HG03064 (cell line): ENCODE data around the gene CBR4.
A peak's percentile ranks its signal among the peaks of the same experiment; 100 is the strongest.

Experiments
- ATAC-seq: cut with Tn5 transposase; IDR thresholded peaks from one replicate; pipeline ENCODE4 v1.9.1; 2021; ENCODE audit warnings: low read depth; ENCODE audit not compliant: unreplicated experiment

Gene CBR4

DNA sequence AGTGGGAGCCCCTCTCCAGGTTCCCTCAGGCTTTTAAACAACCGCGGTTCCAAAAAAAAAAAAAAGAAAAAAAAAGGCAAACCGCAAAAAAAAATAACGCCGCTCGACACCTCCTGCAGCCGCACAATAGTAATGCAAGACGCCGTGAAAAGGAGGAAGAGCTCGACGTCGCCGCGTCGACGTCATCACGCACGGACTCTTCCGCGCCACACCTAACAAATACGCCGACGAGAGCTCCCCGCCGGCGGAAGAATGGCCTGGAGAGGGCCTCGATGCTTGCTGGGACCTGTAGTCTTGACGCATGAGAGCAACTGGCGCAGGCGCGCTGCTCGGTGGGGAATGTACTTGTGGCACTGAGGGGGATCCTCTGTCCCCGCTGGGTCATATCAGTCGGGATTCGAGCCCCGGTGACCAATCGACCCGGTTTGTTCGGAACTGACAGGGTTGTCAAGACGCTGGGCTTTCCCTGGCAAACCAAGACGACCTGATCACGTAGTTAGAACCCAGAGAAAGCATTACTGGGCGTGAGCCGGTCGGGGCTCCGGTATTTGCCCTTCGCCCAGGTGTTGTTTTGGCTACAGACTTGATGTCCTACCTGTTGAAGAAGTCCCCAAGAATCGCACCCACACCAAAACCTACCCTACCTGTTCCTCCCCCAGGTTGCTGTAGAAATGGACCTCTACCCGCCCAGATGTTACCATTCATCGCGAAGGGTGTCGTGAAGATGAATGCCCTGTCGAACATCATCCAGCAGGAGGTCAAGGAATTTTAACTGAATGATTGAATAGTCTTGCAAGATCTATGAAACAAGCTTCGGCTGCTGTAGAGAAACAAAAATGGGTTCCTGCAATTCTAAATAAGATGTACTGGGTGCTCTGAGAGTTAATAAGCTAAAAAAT lies at the start of gene CBR4:
TSS of gene CBR4 (minus strand) at position 131 of the 899 bp plus-strand sequence. CDS start 166 bp downstream, outside the sequence.
- ATAC-seq: peak; percentile 97

GRCh38 chr4:169059306-169060211 lies 49.5 kb upstream of the CBR4 start:
- ATAC-seq: no peak

GRCh38 chr4:169058312-169058711 lies 48.3 kb upstream of the CBR4 start:
- ATAC-seq: no peak

DNA sequence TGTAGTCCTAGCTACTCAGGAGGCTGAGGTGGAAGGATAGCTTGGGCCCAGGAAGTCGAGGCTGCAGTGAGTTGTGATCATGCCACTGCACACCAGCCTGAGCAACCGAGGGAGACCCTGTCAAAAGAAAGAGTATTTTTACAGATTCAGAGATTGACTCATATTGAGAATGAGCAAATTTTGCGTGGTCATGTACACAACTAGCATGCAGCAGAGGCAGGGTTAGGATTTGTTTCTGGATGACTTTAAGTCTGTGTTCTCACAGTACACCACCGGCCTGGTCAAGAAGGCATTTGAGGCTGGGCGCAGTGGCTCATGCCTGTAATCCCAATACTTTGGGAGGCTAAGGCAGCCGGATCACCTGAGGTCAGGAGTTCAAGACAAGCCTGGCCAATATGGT lies 44.8 kb upstream of the CBR4 start:
- ATAC-seq: no peak

DNA sequence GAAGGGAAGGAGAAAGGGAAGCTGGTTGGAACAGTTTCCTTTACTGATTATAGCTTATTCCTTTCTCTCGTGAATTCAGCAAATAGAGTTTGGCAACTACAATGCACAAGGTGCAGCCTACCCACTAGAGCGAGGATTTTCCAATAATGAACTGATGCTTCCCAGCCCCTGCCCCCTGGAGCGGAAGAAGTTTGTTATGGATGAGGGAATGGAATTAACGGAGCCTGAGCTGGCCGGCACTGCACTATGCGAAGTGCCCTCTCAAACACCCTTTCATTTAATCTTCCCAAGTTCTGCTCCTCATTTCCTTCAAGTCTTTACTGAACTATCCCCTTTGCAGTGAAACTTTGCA lies 42.5 kb upstream of the CBR4 start:
- ATAC-seq: no peak

- no peak for ATAC-seq
These were observed 41.9 kb upstream of the CBR4 start for GRCh38 chr4:169051761-169052593.

DNA sequence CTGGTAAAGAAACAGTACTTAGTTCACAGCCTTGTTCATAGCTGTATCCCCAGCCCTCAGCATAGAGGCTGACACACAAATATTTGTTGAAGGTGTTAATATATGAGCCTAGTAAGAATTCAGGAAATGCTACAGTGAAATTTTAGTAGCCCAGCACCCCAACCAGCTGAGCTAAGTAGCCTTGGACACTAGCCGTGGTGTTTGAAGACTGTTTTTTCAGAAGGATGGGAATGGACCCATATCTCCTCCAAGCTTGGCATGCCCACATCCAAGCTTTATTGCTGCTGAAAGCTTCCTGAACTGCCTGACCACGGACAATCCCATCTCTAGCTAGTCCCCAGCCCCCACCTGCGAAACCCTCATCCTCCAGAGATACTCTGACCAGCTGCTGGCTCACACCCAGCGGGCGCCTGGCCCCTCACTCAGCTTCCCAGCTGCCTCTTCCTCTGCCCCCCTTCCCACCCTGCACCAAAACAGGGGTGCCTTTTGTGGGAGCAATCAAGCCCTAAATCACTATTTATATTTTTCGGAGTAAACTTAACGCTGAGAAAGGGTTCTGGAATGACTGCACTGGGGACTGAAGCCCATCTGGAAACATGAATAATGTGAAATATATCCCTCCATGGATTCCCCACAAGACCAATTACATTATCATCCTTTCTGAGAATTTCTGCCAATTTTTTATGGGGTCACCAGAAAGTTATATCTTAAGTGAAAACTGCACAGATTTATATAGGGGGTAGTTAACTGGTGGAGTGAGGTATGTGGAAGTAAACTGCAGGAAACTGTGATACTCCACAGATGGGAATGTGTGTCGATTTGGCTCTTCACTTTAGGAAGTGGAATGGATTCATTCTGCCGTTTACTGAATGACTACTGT lies 41.1 kb upstream of the CBR4 start:
- no peak for ATAC-seq

DNA sequence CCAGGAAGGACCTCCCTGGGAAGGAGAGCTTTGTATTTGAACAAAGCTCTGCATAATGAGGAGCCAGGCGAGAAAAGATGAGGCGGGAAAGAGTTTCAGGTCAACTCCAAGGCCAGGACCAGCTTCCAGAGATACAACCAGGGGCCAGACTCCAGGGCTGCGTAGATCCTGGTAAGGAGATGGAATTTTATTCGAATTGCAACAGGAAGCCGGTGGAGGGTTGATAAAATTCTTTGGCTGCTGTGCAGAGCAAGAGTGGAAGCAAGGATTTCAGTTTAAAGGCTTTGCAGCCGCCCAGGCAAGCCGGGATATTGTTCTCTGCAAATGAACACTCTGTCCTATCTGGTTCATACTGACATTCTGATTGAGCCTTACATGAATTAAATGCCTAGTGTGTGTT lies 40.2 kb upstream of the CBR4 start:
- ATAC-seq: no peak

GRCh38 chr4:169048868-169049414 lies 38.9 kb upstream of the CBR4 start:
- no peak for ATAC-seq

DNA sequence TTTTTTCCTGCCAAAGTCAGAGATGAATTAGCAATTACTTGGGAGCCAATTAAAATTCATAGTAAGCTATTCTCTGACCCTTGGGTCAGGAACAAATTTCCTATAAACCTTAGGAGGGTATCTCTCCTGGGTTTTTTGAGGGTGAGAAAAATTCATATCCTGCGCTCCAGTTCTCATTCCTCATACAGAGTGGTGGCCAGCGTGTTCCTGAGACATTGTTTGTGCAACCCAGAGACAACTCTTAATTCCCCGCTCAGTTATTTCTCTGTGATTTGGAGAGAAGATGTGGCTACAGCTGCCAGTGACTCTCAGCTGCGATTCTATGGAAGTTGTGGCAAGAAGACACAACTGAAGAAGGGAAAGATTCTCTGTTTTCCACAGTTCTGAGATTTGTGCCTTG lies 37.9 kb upstream of the CBR4 start:
- no peak for ATAC-seq

DNA sequence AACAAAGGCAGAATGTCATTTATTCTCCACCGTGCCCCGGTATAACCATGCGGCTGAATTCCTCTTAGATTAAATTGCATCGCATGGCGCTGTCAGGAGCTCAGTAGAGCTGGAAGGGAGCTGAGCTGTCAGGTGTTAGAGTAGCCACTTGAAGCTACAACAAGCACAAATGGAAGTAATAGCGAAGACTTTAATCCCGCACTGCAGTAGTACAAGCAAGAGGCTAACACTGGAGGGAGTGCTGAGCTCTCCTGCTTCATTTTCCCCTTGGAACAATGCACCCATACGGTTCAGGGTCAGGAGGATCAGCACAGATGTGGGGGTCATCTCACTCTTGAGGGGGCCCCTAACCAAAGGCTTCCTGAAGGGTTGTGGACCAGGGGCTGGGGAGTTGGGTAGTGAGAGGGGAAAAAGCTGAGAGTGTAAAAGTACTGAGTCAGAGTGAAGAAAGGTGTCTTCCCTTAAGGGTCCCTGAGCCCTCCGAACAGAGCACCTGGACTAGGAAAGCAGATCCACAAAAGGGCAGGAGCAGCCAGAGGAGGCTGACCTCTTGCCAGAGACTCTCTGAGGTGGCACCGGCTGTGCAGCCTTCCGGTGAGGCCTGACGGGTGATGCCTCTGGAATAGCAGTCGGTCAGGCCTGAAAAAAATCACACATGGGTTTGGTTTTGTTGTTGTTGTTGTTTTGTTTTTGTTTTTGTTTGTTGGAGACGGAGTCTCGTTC lies 36.0 kb upstream of the CBR4 start:
- no peak for ATAC-seq

- ATAC-seq: no peak
These were observed 34.8 kb upstream of the CBR4 start for GRCh38 chr4:169044714-169045447.

GRCh38 chr4:169042608-169043007 lies 32.6 kb upstream of the CBR4 start:
- no peak for ATAC-seq

GRCh38 chr4:169040559-169041261 lies 30.7 kb upstream of the CBR4 start:
- ATAC-seq: no peak

DNA sequence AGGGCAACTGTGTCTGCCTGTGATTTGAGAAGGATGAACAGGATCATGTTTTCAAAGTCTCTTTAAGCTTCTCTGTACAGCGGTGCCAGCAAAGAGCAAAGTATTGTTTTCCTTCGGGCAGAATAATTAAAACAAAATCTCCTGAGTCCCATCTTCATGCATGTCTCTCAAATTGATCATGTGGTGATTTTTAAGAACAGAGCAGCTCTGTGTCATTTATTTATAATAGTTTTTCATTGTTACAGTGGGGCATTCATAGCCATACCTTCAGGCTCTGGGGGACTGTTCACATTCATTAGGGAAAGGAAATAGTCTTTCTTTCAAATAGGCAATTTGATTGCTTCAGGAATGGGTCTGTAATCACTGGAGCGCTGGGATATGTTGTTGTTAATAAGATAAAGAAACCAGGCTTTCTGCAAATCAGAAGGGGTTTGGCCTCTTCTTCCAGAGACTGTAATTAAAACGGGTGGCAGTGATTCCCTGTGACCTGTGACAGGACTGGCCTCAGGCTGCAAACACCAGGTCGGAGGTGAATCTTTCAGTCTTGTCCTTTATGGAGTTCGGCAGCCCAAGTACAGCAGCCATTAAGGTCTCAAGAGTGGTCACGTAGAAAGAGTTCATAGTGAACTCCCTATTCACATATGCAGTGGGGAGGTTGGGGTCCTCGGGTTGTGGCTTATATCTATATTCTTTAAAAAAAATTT lies 29.3 kb upstream of the CBR4 start:
- ATAC-seq: no peak

- no peak for ATAC-seq
These were observed 27.5 kb upstream of the CBR4 start for GRCh38 chr4:169037506-169037905.
